SH-SY5Y (cell line): ENCODE results near the gene HAUS3.

Experiments
- GATA2 ChIP-seq: IDR thresholded peaks from 2 replicates; pipeline ENCODE4 v1.6.1; 2011; ENCODE audit warnings: mild to moderate bottlenecking, low read depth, low read length
- GATA3 ChIP-seq: IDR thresholded peaks from 2 replicates; pipeline ENCODE4 v1.6.1; 2011; ENCODE audit warnings: low read depth, mild to moderate bottlenecking, low read length, moderate library complexity

- TF ChIP-seq GATA2, result no peak
- TF ChIP-seq GATA3, result no peak
These were observed 4.6 kb upstream of the HAUS3 start for GRCh38 chr4:2246384-2247127.
